Activated naive CD8-positive, alpha-beta T cell treated with anti-CD3 and anti-CD28 coated beads for 36 hours (primary cell): ENCODE data around the gene HSD11B2. TPM values are rescaled to one million over a fixed set of nuclear protein-coding genes. Genes with fewer than 3 reads are reported as not detected.
A peak's percentile ranks its signal among the peaks of the same experiment; 100 is the strongest.

ENCODE experiments used
- DNase-seq: peaks from one replicate; pipeline ENCODE4 v3.0.0; 2021
- H3K27ac Mint-ChIP-seq: one replicate; pipeline ENCODE4 v1.8.0; 2022; ENCODE audit warnings: mild to moderate bottlenecking, moderate library complexity, mixed read lengths
- H3K27me3 Mint-ChIP-seq: one replicate; pipeline ENCODE4 v1.8.0; 2022; ENCODE audit warnings: mild to moderate bottlenecking, mixed read lengths
- H3K36me3 Mint-ChIP-seq: one replicate; pipeline ENCODE4 v1.8.0; 2021; ENCODE audit warnings: mild to moderate bottlenecking, mixed read lengths
- H3K4me1 Mint-ChIP-seq: one replicate; pipeline ENCODE4 v1.8.0; 2021; ENCODE audit warnings: mixed read lengths
- H3K4me3 Mint-ChIP-seq: one replicate; pipeline ENCODE4 v1.8.0; 2022; ENCODE audit warnings: mild to moderate bottlenecking, moderate library complexity, mixed read lengths
- H3K9me3 Mint-ChIP-seq: one replicate; pipeline ENCODE4 v1.8.0; 2022; ENCODE audit warnings: mixed read lengths
- total RNA-seq, 2 experiments: library from RNA; stranded (reverse); gene quantifications; one replicate each; pipeline ENCODE4 v1.2.3, GENCODE V29; 2021

HSD11B2 gene
- total RNA-seq, 2 experiments from 2014 or later = 2.8 to 3.1 TPM

DNA sequence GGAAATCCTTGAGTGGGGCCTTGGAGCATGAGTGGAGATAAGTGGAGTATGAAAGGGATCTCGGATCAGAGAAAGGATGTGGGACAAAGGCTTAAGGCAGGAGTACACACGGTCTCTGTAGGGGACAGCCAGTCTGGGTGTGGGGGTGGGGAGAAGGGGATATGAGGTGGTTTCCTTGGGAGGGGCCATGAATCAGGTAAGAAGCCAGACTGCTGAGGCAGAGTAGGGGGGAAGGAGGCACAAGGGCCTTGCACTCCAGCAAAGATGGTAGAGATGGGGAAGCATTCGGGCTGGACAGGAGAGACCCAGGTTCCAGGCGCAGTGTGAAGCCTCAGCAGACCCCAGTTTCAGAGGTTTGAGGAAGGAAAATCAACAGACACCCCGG lies 1.6 kb downstream of the HSD11B2 start:
- peaks cover 32% of the 10 kb centered on the region for H3K27me3 Mint-ChIP-seq
- no peak for DNase-seq
- no peaks in the 10 kb centered on the region for H3K9me3 Mint-ChIP-seq
- peaks cover 2% of the 10 kb centered on the region for H3K36me3 Mint-ChIP-seq
- no peak overlapping the region for H3K27ac Mint-ChIP-seq
- no peak overlapping the region for H3K4me3 Mint-ChIP-seq
- H3K4me1 Mint-ChIP-seq = peaks cover 10% of the 10 kb centered on the region

DNA sequence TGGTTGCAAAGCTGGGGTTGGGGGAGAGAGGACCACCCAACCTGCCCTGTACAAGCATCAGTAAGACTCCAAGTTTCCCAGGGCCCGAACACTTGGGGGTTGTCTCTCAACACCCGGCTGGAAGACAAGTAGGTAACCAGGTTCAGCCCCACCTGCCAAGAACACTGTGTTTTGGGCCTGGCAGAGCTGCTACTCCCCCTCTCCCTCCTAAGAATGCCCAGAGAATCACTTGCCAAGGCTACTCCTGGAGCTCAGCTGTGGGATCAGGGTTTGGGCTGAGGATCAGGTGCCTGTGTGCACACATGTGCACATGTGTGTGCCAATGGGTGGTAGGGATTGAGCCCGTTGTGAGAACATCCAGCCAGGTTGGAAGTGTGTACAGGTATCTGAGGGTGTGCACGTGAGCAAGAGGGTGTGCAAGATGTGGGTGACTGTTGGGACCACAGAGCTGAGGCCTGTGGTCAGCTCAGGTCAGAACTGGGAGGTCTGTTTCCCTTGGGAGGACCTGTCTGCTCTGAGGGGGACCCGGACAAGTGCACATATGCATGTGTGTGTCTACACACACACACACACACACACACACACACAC lies 2.3 kb downstream of the HSD11B2 start:
- H3K36me3 Mint-ChIP-seq = peaks cover 2% of the 10 kb centered on the region
- no peak overlapping the region for H3K4me3 Mint-ChIP-seq
- H3K27me3 Mint-ChIP-seq = peaks cover 32% of the 10 kb centered on the region
- H3K4me1 Mint-ChIP-seq = peaks cover 15% of the 10 kb centered on the region
- no peak for DNase-seq
- H3K9me3 Mint-ChIP-seq = no peaks in the 10 kb centered on the region
- no peak overlapping the region for H3K27ac Mint-ChIP-seq

DNA sequence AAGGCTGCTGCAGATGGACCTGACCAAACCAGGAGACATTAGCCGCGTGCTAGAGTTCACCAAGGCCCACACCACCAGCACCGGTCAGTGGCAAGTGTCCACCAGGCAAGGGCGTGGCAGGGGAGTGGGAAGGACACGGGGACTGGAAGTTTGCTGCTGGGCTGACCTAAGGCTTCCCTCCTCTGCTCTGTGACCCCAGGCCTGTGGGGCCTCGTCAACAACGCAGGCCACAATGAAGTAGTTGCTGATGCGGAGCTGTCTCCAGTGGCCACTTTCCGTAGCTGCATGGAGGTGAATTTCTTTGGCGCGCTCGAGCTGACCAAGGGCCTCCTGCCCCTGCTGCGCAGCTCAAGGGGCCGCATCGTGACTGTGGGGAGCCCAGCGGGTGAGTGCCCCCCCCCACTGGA lies 4.8 kb downstream of the HSD11B2 start:
- Mint-ChIP-seq H3K4me3 (no peak overlapping the region), H3K36me3 (peaks cover 6% of the 10 kb centered on the region), H3K4me1 (peaks cover 11% of the 10 kb centered on the region), H3K27me3 (peaks cover 13% of the 10 kb centered on the region), H3K9me3 (no peaks in the 10 kb centered on the region), H3K27ac (no peak overlapping the region)
- DNase-seq = no peak

DNA sequence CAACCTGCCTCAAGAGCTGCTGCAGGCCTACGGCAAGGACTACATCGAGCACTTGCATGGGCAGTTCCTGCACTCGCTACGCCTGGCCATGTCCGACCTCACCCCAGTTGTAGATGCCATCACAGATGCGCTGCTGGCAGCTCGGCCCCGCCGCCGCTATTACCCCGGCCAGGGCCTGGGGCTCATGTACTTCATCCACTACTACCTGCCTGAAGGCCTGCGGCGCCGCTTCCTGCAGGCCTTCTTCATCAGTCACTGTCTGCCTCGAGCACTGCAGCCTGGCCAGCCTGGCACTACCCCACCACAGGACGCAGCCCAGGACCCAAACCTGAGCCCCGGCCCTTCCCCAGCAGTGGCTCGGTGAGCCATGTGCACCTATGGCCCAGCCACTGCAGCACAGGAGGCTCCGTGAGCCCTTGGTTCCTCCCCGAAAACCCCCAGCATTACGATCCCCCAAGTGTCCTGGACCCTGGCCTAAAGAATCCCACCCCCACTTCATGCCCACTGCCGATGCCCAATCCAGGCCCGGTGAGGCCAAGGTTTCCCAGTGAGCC lies 5.8 kb downstream of the HSD11B2 start:
- peaks cover 9% of the 10 kb centered on the region for H3K27me3 Mint-ChIP-seq
- peaks cover 8% of the 10 kb centered on the region for H3K4me1 Mint-ChIP-seq
- no peak overlapping the region for H3K4me3 Mint-ChIP-seq
- peaks cover 6% of the 10 kb centered on the region for H3K36me3 Mint-ChIP-seq
- no peak overlapping the region for H3K27ac Mint-ChIP-seq
- no peak for DNase-seq
- H3K9me3 Mint-ChIP-seq = no peaks in the 10 kb centered on the region

DNA sequence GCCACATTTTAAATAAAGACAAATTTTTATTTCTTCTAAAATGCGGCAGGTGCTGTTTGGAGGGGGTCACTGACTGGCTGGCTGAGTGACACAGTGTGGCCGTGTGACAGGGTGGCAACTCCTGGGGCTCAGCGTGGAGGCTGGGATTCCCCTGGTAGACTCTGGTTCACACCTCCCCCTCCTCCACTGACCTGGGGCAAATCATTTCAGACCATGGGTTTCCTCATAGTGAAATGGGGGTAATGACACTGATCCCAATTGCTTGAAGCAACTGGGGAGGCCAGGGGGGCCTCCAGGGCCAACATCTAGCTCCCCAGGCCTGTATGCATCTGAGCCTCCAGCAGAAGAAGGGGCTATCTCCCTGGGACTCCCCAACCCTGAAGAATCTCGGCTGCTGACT lies 6.6 kb downstream of the HSD11B2 start:
- peaks cover 2% of the 10 kb centered on the region for H3K27me3 Mint-ChIP-seq
- no peak for DNase-seq
- no peaks in the 10 kb centered on the region for H3K9me3 Mint-ChIP-seq
- H3K36me3 Mint-ChIP-seq = peaks cover 6% of the 10 kb centered on the region
- H3K27ac Mint-ChIP-seq = no peak overlapping the region
- H3K4me1 Mint-ChIP-seq = peaks cover 5% of the 10 kb centered on the region
- H3K4me3 Mint-ChIP-seq = no peak overlapping the region

DNA sequence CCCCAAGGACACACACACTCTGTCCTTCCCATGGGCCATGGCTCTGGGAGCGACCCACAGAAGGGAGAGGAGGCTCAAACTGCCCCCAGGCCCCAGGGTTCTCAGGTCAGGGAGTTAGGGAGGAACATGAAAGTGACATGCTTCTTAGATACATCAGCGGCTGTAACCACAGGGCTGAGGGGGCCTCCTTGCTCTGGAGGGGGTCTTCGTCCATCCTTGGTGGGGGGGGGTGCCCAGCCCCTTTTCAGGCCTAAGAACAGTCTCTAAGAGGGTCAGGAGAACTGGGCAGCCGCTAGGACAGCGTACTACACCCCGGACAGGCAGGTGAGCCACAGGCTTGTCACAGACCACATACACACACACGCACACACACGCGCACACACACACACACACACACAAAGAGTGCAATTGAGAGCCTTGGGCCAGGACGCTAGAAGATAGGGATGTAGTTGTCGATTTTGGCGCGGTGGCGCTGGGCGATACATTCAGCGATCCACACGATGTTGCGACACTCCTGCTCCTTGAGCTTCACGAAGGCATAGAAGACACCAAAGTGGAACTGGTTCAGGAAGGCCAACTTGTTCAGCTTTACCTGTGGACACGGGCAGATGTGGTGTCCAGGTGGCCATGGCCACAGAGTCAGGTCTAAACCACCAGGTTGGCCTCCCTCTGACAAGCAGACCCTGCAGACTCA lies 7.3 kb downstream of the HSD11B2 start:
- H3K27ac Mint-ChIP-seq = no peak overlapping the region
- H3K27me3 Mint-ChIP-seq = no peaks in the 10 kb centered on the region
- H3K4me3 Mint-ChIP-seq = no peak overlapping the region
- H3K36me3 Mint-ChIP-seq = peaks cover 6% of the 10 kb centered on the region
- DNase-seq = no peak
- H3K9me3 Mint-ChIP-seq = no peaks in the 10 kb centered on the region
- H3K4me1 Mint-ChIP-seq = peaks cover 5% of the 10 kb centered on the region

DNA sequence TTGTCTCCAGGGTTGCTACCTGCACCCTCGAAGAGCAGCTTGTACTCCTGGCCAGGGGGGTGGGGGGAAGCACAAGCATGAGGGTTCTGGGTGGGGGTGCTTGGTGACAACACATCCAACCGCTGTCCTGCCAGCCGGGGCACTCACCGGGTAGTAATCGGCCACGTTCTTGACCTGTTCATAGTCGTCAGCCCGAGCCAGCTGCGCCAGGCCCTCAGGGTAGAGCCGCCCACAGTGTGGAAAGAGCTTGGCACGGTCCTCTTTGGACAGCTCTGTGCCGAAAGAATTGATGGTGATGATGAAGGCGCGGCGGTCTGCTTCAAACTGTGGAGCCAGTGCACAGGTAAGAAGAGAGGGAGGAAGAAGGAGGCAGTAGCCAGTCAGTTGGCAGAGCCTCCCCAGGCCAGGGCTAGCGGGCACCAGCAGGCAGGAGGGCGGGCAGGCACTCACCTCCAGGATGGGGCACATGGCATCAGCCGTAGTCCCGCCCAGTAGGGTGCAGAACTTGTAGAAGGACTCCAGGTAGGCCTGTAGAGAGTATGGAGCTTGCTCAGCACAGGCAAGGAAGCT lies 8.0 kb downstream of the HSD11B2 start:
- no peaks in the 10 kb centered on the region for H3K9me3 Mint-ChIP-seq
- H3K27me3 Mint-ChIP-seq = no peaks in the 10 kb centered on the region
- H3K4me1 Mint-ChIP-seq = peaks cover 5% of the 10 kb centered on the region
- H3K36me3 Mint-ChIP-seq = peaks cover 6% of the 10 kb centered on the region
- no peak overlapping the region for H3K27ac Mint-ChIP-seq
- H3K4me3 Mint-ChIP-seq = no peak overlapping the region
- no peak for DNase-seq

DNA sequence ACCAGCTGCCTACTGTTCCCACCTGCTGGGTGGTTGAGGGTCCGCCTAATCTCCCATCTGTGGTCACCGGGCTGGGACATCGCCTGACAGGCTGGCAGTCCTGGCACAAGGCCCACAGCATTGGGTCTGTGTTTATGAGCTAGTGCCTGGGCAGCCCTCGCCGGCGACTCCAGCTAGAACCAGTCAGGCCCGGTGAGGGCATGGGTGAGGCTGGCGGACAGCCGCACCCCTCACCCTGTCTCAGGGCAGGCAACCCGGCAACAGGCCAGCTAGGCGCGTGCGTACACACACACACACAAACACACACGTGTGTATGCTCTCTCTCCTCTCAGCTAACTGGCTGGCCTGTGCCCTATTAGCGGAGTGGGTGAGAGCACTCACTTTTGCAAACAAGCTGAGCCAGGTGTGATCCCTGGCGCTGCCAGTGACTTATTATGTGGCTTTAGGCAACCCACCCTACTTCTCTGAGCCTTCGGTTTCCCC lies 10.4 kb downstream of the HSD11B2 start:
- Mint-ChIP-seq H3K4me3 (no peak overlapping the region), H3K36me3 (peaks cover 6% of the 10 kb centered on the region), H3K9me3 (no peaks in the 10 kb centered on the region), H3K27me3 (no peaks in the 10 kb centered on the region), H3K4me1 (peaks cover 5% of the 10 kb centered on the region), H3K27ac (no peak overlapping the region)
- DNase-seq = no peak

DNA sequence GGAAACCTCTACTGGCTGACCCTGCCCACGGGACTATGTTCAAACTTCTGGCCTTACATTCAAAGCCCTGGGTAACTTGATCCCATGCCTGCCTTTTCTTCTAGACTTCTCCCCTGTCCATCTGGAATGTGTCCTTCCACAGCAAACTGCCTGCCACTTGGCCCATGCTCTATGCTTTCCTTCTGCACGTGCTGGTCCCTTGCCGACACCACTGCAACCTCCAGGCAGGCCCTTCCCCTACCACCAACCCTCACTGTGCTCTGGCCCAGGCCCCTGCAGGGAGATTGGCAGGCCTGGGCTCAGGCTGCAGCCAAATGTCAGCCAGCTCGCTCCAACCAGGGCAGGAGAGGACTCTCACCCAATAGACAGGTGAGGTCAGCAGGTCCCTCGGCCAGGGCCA lies 11.0 kb downstream of the HSD11B2 start:
- DNase-seq = no peak
- Mint-ChIP-seq H3K9me3 (no peaks in the 10 kb centered on the region), H3K36me3 (peaks cover 6% of the 10 kb centered on the region), H3K4me1 (peaks cover 5% of the 10 kb centered on the region), H3K27me3 (no peaks in the 10 kb centered on the region), H3K4me3 (no peak overlapping the region), H3K27ac (no peak overlapping the region)

DNA sequence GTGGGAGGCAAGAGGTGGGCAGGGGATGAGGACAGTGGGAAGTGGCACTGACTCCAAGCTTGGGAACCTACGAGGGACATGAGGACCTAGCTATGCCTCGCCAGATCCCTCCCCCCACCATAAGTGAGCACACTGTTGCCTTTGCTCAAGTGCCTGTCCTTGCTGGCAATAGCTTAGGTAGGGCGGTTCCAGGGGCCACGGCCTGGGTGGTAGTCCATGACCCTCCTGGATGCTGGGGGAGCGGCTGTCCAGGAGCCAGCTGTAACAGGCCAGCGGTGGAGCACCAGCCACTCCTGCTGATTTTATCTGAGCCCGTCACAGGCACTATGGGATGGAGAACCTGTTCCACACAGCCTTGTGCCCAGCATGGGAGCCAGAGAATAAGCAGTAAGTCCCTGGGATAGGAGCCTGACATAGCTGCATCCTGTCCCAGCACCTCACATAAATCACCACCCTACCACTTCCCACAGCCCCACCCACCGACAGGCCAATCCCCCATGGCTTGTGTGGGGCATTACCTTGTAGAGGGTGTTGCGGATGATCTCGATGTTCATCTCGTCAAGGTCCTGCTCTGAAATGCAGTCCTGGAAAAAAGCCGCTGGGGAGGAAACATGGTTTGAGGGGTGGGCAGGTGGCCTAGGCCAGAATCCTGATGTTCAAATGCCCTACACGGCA lies 11.8 kb downstream of the HSD11B2 start:
- Mint-ChIP-seq H3K4me1 (peaks cover 3% of the 10 kb centered on the region), H3K27ac (no peak overlapping the region), H3K4me3 (no peak overlapping the region), H3K36me3 (peaks cover 4% of the 10 kb centered on the region), H3K9me3 (no peaks in the 10 kb centered on the region), H3K27me3 (no peaks in the 10 kb centered on the region)
- no peak for DNase-seq

DNA sequence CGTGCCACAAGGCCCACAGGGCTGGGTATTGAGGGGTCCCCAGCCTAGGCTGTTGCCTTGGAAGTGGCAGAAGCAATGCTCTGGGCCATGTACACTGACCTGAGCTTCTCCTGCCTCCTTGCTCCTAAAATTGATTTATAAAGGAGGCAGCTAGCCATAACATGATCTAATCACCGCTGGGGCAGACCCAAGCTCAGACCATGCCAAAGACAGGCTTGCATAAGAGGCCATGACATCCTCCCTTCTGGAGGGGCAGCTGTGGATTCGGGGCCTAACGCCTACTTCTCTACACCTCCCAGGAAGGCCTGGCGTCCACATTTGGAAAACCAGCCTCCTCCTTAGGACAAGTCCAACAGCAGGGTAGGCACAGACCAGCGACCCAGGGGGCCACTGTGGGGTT lies 12.3 kb downstream of the HSD11B2 start:
- H3K4me3 Mint-ChIP-seq = no peak overlapping the region
- no peak for DNase-seq
- no peak overlapping the region for H3K27ac Mint-ChIP-seq
- no peaks in the 10 kb centered on the region for H3K4me1 Mint-ChIP-seq
- H3K9me3 Mint-ChIP-seq = no peaks in the 10 kb centered on the region
- H3K27me3 Mint-ChIP-seq = no peaks in the 10 kb centered on the region
- peaks cover 4% of the 10 kb centered on the region for H3K36me3 Mint-ChIP-seq

DNA sequence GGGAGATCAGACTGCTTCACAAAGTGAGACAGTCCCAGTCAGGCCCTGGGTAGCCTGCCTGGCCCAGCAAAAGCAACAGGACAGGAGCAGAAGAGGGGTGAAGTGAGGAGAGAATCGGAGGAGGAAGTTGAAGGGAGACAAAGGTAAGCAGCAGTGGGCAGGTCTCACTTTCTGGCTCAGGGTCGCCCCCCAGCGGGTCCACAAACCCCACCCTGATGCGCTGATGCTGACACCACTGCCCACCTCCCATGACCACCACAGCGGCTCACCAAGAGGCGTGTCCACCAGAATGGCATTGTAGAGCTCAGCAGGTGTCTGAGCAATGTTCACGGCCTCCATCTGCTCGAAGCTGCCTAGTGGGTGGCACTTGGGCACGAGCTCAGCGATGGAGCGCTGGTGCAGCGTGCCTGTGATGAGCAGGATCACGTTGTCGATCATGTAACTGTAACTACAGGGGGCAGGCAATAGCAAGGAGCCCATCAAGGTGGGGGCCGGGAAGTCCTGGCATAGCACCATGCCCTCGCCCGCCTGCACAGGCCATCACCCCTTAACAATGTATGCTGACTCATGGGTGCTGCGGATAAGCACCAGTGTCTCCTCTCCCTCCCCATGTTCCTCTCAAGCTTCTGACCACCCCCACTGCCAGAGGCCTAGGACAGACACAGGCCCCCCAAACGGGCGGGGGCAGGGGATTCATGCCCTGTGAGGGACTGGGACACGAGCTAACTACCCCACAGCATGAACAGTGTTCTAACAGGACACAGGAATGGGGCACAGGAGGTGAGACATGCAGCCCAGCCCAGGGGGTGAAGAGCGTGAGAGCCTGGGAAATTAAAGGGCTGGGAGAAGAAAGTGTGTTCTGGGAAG lies 13.6 kb downstream of the HSD11B2 start:
- Mint-ChIP-seq H3K9me3 (no peaks in the 10 kb centered on the region), H3K4me3 (no peak overlapping the region), H3K36me3 (peaks cover 1% of the 10 kb centered on the region), H3K27ac (no peak overlapping the region), H3K4me1 (no peaks in the 10 kb centered on the region), H3K27me3 (no peaks in the 10 kb centered on the region)
- DNase-seq = no peak

DNA sequence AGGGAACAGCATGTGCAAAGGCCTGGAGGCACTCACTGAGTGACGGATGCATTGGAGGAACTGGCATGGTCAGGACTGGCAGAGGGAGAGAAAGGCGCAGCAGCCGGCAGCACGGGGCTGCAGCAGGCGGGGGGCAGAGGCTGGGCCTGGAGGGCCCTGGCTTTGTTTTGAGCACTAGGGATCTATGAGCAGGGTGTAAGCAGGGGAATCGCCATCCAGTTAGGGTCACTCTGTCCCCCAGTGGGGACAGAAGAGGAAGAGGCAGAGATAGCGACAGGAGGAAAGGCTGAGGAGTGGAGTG lies 14.2 kb downstream of the HSD11B2 start:
- Mint-ChIP-seq H3K27me3 (no peaks in the 10 kb centered on the region), H3K4me3 (no peak overlapping the region), H3K27ac (no peak overlapping the region), H3K36me3 (no peaks in the 10 kb centered on the region), H3K4me1 (no peaks in the 10 kb centered on the region), H3K9me3 (no peaks in the 10 kb centered on the region)
- DNase-seq = no peak

DNA sequence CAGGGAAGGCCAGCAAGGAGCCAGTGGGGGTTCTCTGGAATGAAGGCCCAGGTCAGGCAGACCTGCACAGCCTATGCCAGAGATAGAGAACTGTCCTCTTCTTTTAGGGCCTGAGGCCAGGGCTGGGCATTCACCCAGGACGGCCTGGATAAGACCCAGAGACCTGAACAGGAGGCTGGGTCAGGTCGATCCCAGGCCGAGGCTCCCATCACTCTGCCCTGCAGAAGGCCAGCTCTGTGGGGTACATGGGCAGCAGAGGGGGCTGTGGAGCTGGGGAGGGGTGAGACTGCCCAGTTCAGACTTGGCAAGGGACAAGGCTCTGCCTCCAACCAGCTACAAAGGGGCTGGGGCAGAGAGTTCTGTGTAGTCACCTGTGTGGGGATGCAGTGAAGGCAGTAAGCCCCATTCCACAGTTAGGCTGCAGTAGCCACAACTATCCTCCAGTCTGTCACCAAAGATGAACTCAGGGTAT lies 14.6 kb downstream of the HSD11B2 start:
- Mint-ChIP-seq H3K36me3 (no peaks in the 10 kb centered on the region), H3K4me1 (no peaks in the 10 kb centered on the region), H3K9me3 (no peaks in the 10 kb centered on the region), H3K4me3 (no peak overlapping the region), H3K27me3 (no peaks in the 10 kb centered on the region), H3K27ac (peak overlapping the region; percentile 38)
- DNase-seq = no peak
